ENCODE measurements around the gene DISP2. TPM values are rescaled to one million over a fixed set of nuclear protein-coding genes. Genes with fewer than 3 reads are reported as not detected.

DISP2 gene
- total and polyA plus RNA-seq, 2 of the 8 experiments (the other 6 are each of a cell fraction or from before 2014, with no cell fraction given), result 0.45 to 1.2 TPM

GRCh38 chr15:40352281-40352901, 5.6 kb upstream of the DISP2 start:
- Histone ChIP-seq H3K4me1 (replicated peaks in 1 of 4; ENCODE audit: control insufficient read depth in 3 of 4, insufficient read depth in 4 of 4, low read length in 3 of 4) (peaks cover 7 to 17% (median 14%) of the 10 kb centered on the region in 4 experiments), H2BK12ac (ENCODE audit: low read depth, low read length) (no peak overlapping the region), H3K56ac (replicated peaks; ENCODE audit: insufficient read length, low read depth, low read length) (no peak overlapping the region), H3K9ac (replicated peaks in 1 of 4; ENCODE audit: extremely low read depth in 1 of 4, low read depth in 3 of 4, low read length in 3 of 4) (no peak overlapping the region), H3K14ac (ENCODE audit: insufficient read length) (no peak overlapping the region), H3K4ac (replicated peaks; ENCODE audit: insufficient read length, low read depth, low read length) (no peak overlapping the region), H4K20me1 (replicated peaks in 1 of 2; ENCODE audit: control insufficient read depth in 1 of 2, insufficient read depth in 2 of 2, low read length in 2 of 2) (no peaks in the 10 kb centered on the region), H2BK15ac (ENCODE audit: low read length) (peak overlapping the region; percentile 37; the same call in 1 of the 2 replicates), H3K79me2 (ENCODE audit: control insufficient read depth in 1 of 2, insufficient read depth in 2 of 2, low read length in 2 of 2) (no peaks in the 10 kb centered on the region), H3K36me3 (ENCODE audit: control insufficient read depth in 2 of 4, insufficient read depth in 4 of 4, low read length in 3 of 4) (no peaks in the 10 kb centered on the region), H3K27ac (ENCODE audit: low read depth, low read length) (no peak overlapping the region), H4K5ac (ENCODE audit: insufficient read length, low read depth, low read length) (no peak overlapping the region), H2BK20ac (ENCODE audit: low read length) (no peak overlapping the region), H2BK120ac (replicated peaks; ENCODE audit: low read depth, low read length) (no peak overlapping the region), H3K18ac (ENCODE audit: extremely low read depth, low read length) (no peak overlapping the region), H3K79me1 (ENCODE audit: low read depth, low read length) (no peaks in the 10 kb centered on the region), H2BK5ac (ENCODE audit: low read depth, low read length) (no peak overlapping the region), H4K91ac (replicated peaks; ENCODE audit: insufficient read length, low read length) (no peak overlapping the region), H3K27me3 (replicated peaks in 1 of 4; ENCODE audit: control insufficient read depth in 3 of 4, extremely low read depth in 1 of 4, insufficient read depth in 3 of 4, low read length in 3 of 4) (peaks cover 0 to 6% (median 4%) of the 10 kb centered on the region in 4 experiments; a peak in 3 of 7 replicates), H3K9me3 (ENCODE audit: insufficient read depth in 2 of 2, low read depth in 1 of 2, low read length in 1 of 2) (no peaks in the 10 kb centered on the region), H4K8ac (ENCODE audit: extremely low read depth, insufficient read depth, low read length) (no peak overlapping the region; the same call in 1 of the 2 replicates), H3K4me3 (ENCODE audit: extremely low read depth in 1 of 4, insufficient read depth in 2 of 4, low read depth in 3 of 4, low read length in 4 of 4) (no peak overlapping the region), H3K23ac (ENCODE audit: insufficient read length) (no peak overlapping the region), H3K23me2 (ENCODE audit: low read depth, low read length) (peaks cover 2% of the 10 kb centered on the region; the same call in 1 of the 2 replicates), H2AFZ (ENCODE audit: low read length) (no peak overlapping the region), H3K4me2 (ENCODE audit: insufficient read depth in 1 of 2, low read depth in 2 of 2, low read length in 2 of 2) (no peak overlapping the region), H2AK5ac (ENCODE audit: low read depth, low read length) (no peak overlapping the region)
- ChIA-PET POLR2A (ENCODE audit: partially characterized antibody) (interaction anchor here (0.9 to 1.6 kb wide), 4 partner anchors 11 to 92 kb away, joined by 3 to 5 read pairs (median 4); no protein-coding TSS in a partner anchor), CTCF (ENCODE audit: partially characterized antibody) (interaction anchor here (0.7 to 27.4 kb wide), 11 partner anchors 12 to 419 kb away, joined by 3 to 452 read pairs (median 5); partner anchors contain the start of gene CCDC9B)
- no peak for DNase-seq (ENCODE audit: low read depth in 1 of 2, low spot score in 2 of 2)
- FAIRE-seq, result no peak
- TF ChIP-seq POLR2AphosphoS5 (IDR thresholded peaks at IDR 0.05; ENCODE audit: low read depth, low read length), result no peak
- TF ChIP-seq CHD1 (IDR thresholded peaks at IDR 0.05; ENCODE audit: low read depth, low read length), result no peak
- TF ChIP-seq, protein P1, sequence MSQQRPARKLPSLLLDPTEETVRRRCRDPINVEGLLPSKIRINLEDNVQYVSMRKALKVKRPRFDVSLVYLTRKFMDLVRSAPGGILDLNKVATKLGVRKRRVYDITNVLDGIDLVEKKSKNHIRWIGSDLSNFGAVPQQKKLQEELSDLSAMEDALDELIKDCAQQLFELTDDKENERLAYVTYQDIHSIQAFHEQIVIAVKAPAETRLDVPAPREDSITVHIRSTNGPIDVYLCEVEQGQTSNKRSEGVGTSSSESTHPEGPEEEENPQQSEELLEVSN (IDR thresholded peaks at IDR 0.05), result no peak
- no peak for TF ChIP-seq BCL11A (IDR thresholded peaks at IDR 0.05; ENCODE audit: low read depth in 2 of 2, low read length in 2 of 2)
- TF ChIP-seq CHD2 (IDR thresholded peaks at IDR 0.05; ENCODE audit: low read length), result no peak
- no peak for TF ChIP-seq SP4 (IDR thresholded peaks at IDR 0.05; ENCODE audit: low read length)
- no peak for TF ChIP-seq EGR1 (IDR thresholded peaks at IDR 0.05; ENCODE audit: borderline replicate concordance, low read depth, low read length)
- WGBS, 2 experiments (ENCODE audit: extremely low coverage in 1 of 2, insufficient coverage in 1 of 2, insufficient read length in 1 of 2, insufficient replicate concordance in 2 of 2, low coverage in 1 of 2, low lambda C conversion rate in 2 of 2, missing lambda C conversion rate in 1 of 2), result 85% methylated on average over 7 of the region's 7 CpGs; no CpG with 5 or more reads in 1 of the 2 experiments

Data from H1 (cell line).